GM21526 (cell line): Measurements from ENCODE around the gene SDK1.
"Not testable (repeated sequence)": the region's sequence is repeated elsewhere in the genome, so short reads cannot be mapped to it uniquely, and the experiment has no call there.

Experiments used
- ATAC-seq: cut with Tn5 transposase; IDR thresholded peaks from one replicate; pipeline ENCODE4 v1.9.1; 2021; ENCODE audit warnings: moderate library complexity; ENCODE audit not compliant: unreplicated experiment, low FRiP score

Gene SDK1

DNA sequence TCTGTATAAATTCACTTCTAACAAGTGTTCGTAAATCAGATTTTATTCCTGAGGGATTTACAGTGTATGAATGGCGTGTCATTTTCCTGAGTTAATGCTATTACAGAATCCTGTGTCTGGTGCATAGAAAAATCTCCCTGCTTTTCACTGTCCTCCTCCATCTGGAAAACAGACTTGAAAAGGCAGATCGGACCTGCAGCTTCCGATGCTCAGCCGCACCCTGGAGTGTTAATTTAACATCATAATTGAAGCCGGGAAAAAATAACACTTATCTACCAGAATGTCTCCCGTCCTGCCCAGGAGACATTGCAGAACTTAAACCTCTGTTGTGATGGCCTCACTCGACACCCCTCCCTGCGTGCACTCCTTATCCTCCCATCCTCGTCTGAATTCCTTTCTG is 939.0 kb downstream of the SDK1 start:
- ATAC-seq, result no peak

- no peak for ATAC-seq
These were observed 939.7 kb downstream of the SDK1 start for GRCh38 chr7:4240520-4241303.

- ATAC-seq, result no peak
These were observed 940.2 kb downstream of the SDK1 start for GRCh38 chr7:4241304-4241612.

DNA sequence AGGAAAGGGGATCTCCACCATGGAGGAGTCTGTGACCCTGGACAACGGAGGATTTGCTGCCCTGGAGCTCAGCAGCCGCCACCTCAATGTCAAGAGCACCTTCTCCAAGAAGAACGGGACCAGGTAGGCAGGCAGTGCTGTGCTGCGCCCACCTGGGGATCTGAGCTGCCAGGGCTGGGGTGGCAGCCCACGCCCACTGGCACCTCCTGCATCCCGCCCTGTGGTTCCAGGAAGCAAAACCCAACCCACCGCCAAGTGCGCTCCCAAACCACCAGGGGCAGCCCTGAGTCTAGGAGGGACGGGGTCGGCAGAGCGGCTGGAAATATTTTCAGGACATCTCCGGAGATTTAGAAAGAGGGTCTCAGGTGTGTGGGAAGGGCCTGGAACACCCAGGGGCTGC is 940.7 kb downstream of the SDK1 start:
- no peak for ATAC-seq

GRCh38 chr7:4242706-4243105 is 941.7 kb downstream of the SDK1 start:
- ATAC-seq, result no peak

GRCh38 chr7:4244041-4244440 is 943.0 kb downstream of the SDK1 start:
- no peak for ATAC-seq

DNA sequence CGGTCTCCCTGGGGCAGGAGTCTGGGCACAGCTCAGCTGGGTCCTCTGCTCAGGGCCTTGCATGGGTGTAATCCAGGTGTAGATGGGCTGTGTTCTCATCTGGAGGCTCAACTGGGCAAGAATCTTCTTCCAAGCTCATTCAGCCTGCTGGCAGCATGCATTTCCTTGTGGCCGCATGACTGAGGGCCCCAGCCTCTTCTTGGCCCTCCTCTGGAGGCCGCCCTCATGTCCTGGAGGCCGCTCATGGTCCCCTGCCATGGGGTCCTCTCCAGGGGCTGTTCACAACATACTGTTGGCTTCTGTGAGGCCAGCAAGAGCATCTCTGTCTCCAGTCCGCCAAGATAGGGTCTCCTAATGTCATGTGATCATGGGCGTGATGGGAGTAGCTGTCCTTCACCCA is 943.6 kb downstream of the SDK1 start:
- ATAC-seq, result no peak

DNA sequence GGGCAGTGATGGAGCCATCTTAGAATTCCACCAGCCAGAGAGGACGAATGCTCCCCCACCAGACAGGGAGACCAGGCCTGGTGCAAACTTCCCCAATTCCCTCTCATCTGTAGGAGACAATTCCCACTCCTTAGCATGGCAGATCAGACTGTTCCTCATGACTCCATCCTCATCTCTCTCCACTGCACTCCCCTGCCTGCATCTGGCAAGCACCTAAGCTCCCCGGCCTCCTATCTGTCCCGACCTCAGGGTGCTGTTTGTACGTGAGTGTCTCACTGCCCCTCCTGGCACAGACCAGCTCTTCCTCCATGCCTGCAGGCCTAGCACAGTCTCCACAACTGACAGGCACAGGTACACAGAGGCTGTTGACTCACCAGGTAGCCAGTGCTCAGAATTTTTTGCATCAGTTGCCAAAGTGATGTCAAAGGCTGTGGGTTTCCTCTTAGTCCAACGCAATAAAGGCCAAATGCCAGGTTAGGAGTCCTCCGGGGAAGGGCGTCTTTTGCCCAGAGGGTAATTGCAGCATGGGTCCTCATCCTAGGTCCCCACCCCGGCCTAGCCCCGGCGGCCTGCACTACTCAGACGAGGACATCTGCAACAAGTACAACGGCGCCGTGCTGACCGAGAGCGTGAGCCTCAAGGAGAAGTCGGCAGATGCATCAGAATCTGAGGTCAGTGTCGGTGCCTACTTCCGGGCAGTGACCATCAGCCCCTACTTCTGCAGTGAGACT is 944.2 kb downstream of the SDK1 start:
- ATAC-seq, result no peak

DNA sequence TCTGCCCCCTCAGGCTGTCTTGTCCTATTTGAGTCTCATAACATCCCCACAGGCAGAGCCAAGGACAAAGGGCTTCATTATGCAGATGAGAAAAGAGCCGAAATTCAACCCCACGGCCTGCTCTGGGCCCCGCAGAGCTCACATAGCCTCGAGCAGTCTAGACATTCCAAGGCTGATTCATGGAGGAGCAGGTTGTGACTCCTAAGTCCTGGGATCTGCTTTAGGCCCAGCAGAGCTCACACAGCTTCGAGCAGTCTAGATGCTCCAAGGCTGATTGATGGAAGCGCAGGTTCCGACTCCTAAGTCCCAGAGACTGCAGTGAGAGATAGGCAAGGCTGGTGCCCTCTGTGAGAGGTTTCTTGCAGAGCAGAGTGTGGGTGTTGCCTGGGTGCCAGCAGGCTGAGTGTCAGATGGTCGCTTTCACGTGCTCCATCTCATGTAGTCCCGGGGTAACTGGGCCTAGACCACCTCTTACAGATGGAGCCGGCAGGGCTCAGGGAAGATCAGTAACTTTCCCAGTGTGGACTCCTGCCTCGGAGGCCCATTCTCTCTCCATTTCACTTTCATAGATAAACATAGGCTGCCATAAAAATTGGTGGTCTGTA is 944.9 kb downstream of the SDK1 start:
- ATAC-seq, result no peak

GRCh38 chr7:4246536-4246935 is 945.5 kb downstream of the SDK1 start:
- ATAC-seq, result no peak

DNA sequence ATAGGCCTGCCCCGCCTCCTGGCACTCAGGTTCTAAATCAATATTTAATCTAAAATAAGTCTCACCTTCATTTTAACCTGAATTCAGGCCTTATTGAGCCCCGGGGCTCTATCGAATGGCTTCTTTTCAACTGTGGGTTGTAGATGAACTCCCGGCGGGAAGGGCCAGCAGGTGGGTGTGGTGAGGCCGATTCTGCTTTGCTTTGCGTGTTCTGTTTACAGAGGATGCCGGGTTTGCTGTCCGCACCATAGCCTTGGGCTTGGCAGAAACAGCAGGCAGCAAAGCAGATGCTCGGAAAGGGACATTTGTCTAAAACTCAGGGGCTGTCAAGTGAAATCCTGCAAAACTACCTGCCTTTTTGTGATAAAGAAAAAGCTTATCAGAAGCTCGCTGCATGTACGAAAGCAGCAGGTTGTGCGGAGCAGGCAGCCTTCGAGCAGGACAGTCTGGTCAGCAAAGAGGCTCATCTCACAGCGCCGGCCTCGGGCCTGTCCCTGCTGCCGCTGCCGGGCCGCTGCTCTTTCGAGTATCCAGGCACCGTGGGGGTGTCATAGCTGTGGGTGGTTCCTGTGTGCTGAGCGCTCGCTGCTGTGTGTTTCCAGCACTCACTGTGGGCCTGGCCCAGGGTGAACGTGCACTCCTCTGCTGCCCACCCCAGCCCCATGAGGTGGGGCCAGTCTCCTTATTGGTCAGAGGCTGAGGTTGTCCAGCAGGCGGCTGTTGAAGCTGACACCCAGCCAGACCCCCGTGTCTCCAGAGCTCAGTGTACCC is 946.2 kb downstream of the SDK1 start:
- no peak for ATAC-seq

DNA sequence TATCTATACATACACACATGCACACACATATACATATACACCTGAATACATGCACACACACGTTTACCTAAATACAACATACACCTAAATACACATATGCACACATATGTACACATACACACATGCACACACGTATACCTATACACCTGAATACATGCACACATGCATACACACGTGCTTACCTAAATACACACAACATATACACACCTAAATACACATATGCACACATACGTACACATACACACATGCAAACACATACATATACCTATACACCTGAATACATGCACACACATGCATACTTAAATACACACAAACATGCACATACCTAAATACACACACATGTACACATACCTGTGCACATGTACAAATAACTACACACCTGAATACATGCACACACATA is 947.2 kb downstream of the SDK1 start:
- no peak for ATAC-seq

DNA sequence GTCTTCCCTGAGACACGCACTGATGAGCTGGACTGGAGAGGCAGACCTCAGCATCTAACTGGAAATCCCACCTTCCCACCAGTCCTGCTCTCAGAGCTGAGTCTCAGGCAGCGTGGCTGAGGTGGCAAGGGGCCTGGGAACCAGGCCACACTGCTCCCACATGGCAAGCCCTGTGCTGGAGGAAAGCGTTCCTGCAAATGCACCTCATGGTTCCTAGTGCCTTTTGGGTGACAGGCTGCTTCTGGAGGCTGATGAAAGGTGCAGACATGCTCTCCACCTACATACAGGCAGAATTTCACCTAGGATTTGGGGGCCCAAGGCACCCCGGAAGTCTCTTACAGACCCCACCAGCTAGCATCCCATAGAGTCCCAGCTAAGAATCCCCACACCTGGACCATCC is 948.2 kb downstream of the SDK1 start:
- ATAC-seq, result no peak

GRCh38 chr7:4255336-4255735 is 954.3 kb downstream of the SDK1 start:
- ATAC-seq, result no peak

DNA sequence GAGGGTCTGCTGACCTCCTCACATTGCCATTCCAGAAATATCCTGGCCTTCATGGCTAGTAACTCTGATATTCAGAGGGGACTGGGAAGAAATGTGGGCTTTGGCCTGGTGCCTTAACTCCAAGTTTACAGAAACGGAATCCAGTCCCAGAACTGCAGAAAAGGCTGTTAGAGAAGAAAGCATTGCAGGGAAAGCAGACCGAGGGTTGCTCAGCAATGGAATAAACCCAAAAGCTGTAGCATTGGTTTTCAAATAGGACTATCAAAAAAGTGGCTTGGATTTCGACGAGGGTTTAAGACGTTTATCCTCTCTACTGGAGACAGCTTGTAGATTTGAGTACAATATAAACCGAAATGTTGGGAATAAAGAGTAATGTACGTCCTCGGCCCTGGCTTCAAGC is 955.2 kb downstream of the SDK1 start:
- no peak for ATAC-seq

- no peak for ATAC-seq
These were observed 956.4 kb downstream of the SDK1 start for GRCh38 chr7:4257146-4258111.

- ATAC-seq, result not testable (repeated sequence)
These were observed 959.1 kb downstream of the SDK1 start for GRCh38 chr7:4260116-4260515.

DNA sequence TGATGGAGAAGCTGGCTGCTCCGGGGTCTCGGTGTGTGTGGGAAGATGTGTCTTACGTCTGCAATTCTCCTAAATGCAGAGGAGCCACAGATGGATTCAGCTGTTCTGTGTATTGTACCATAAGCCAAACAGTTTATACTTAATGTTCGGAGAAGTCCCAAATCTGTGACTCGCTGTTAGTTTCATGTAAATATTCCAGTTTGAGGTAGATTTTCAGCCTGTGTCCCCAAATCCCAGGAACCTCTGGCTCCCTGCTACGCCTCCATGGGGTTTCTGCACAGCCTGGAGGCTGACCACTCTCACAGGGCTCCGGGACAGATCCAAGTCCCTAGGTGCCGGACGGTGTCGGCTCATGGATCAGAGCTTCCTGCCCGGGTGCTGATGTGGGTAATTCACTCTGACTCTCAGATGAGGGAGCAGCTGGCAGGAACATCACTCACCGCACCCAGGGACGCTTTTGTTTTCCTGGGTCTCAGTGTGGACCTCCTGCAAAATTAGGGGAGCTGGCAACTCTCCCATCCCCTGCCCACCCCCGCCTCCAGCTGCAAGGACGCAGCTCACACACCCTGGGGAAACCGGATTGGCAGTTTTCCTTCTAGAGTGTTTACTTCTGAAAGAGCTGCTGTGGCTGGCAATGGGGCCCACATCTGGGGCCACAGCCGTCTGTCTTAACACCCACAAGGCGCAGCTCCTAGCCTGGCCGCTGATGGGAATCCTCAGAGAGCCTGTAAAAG is 960.0 kb downstream of the SDK1 start:
- ATAC-seq, result no peak

DNA sequence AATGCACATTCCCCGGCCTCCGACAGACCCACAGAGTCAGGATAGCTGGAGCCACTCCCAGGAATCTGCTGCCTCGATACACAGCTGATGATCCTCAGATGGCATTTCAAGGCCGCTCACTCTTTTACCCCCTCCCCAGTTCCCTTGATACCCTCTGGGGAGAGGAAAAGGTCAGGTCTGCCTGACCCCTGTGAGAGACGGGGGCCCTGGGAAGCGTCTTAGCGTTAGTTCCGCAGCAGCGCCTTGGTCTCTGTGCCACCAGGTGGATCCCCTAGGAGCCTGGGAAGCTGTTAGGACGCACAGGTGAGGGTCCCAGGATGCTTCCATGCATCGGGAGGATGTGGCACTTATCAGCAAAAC is 960.5 kb downstream of the SDK1 start:
- no peak for ATAC-seq
